Measurements from ENCODE around the gene PACS2.

PACS2 gene

DNA sequence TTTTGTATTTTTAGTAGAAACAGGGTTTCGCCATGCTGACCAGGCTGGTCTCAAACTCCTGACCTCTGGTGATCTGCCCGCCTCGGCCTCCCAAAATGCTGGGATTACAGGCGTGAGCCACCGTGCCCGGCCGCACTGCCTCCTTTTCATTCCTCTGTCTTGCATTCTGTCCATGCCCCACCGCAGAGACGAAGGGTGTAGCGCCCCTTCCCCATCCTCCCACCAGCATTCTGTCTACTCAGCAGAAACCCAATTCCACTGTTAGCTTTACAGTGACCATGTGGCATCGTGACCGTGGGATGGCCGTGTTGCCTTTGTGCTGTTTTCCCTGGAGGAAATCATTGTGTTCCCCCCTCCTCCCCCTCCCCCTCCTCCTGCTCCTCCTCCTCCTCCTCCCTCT, 94.0 kb downstream of the PACS2 start:
- H3K36me3 ChIP-seq (ENCODE audit: insufficient read depth, low read length) = no peaks in the 10 kb centered on the region
- 84% methylated on average over 13 of the region's 13 CpGs for WGBS
- H3K9me3 ChIP-seq (ENCODE audit: insufficient read depth, low read depth, low read length) = peaks cover 15% of the 10 kb centered on the region; the same call in 1 of the 2 replicates
- no peak overlapping the region for H3K4me3 ChIP-seq (ENCODE audit: low read length)
- no peak overlapping the region for H3K27ac ChIP-seq (ENCODE audit: low read depth, low read length)
- H3K4me1 ChIP-seq (ENCODE audit: insufficient read depth, low read length) = 0 out of 2 replicates have a peak, but pooled peaks cover 4% of the 10 kb centered on the region
- H3K27me3 ChIP-seq (ENCODE audit: insufficient read depth, low read length) = peaks cover 47% of the 10 kb centered on the region
- H3K9ac ChIP-seq (ENCODE audit: low read depth, low read length) = no peak overlapping the region

DNA sequence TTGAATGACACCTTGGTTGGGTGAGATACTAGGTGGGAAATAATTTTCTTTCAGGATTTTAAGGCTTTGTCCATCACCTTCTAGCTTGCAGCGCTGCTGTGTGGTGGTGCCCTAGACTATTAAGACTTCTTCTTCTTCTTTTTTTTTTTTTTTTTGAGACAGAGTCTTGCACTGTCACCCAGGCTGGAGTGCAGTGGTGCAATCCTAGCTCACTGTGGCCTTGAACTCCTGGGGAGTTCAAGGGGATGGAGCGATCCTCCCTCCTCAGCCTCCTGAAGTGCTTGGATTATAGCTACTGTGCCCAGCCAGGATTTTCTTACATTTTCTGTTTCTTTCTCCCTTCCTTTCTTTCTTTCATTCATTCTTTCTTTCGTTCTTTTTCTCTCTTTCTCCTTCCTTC, 94.8 kb downstream of the PACS2 start:
- peaks cover 10% of the 10 kb centered on the region; the same call in 1 of the 2 replicates for H3K9me3 ChIP-seq (ENCODE audit: insufficient read depth, low read depth, low read length)

DNA sequence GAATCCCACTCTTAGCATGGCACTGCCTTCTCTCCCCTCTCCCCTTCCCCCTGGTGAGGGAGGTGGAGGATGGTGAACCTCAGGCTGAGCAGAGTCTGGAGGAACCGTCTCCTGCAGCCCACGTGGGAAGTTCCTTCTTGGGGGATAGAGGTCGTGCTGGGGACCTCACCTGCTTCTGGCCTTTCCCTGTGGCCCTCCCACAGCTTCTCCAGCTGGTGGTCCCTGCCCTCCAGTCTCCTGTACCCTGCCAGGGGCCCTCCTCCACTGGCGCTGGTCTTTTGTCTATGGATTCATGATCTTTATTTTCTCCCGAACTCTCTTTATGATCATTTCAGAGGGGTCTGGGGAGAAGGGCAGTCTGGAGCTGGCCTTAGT, 96.1 kb downstream of the PACS2 start:
- Histone ChIP-seq H3K9ac (ENCODE audit: low read depth, low read length) (peak overlapping the region; percentile 37; the same call in 1 of the 2 replicates), H3K4me3 (ENCODE audit: low read length) (peak overlapping the region; percentile 41), H3K36me3 (ENCODE audit: insufficient read depth, low read length) (no peaks in the 10 kb centered on the region), H3K4me1 (ENCODE audit: insufficient read depth, low read length) (0 out of 2 replicates have a peak, but pooled peaks cover 4% of the 10 kb centered on the region), H3K9me3 (ENCODE audit: insufficient read depth, low read depth, low read length) (no peaks in the 10 kb centered on the region), H3K27me3 (ENCODE audit: insufficient read depth, low read length) (peaks cover 60% of the 10 kb centered on the region), H3K27ac (ENCODE audit: low read depth, low read length) (no peak overlapping the region)
- 56% methylated on average over 5 of the region's 5 CpGs for WGBS

More for the DNA sequence above, 94.8 kb downstream of the PACS2 start:
- 92% methylated on average over 3 of the region's 3 CpGs for WGBS
- H3K27ac ChIP-seq (ENCODE audit: low read depth, low read length) = no peak overlapping the region
- H3K4me1 ChIP-seq (ENCODE audit: insufficient read depth, low read length) = 0 out of 2 replicates have a peak, but pooled peaks cover 4% of the 10 kb centered on the region
- H3K36me3 ChIP-seq (ENCODE audit: insufficient read depth, low read length) = no peaks in the 10 kb centered on the region
- no peak overlapping the region for H3K4me3 ChIP-seq (ENCODE audit: low read length)
- H3K9ac ChIP-seq (ENCODE audit: low read depth, low read length) = no peak overlapping the region
- H3K27me3 ChIP-seq (ENCODE audit: insufficient read depth, low read length) = peaks cover 55% of the 10 kb centered on the region

DNA sequence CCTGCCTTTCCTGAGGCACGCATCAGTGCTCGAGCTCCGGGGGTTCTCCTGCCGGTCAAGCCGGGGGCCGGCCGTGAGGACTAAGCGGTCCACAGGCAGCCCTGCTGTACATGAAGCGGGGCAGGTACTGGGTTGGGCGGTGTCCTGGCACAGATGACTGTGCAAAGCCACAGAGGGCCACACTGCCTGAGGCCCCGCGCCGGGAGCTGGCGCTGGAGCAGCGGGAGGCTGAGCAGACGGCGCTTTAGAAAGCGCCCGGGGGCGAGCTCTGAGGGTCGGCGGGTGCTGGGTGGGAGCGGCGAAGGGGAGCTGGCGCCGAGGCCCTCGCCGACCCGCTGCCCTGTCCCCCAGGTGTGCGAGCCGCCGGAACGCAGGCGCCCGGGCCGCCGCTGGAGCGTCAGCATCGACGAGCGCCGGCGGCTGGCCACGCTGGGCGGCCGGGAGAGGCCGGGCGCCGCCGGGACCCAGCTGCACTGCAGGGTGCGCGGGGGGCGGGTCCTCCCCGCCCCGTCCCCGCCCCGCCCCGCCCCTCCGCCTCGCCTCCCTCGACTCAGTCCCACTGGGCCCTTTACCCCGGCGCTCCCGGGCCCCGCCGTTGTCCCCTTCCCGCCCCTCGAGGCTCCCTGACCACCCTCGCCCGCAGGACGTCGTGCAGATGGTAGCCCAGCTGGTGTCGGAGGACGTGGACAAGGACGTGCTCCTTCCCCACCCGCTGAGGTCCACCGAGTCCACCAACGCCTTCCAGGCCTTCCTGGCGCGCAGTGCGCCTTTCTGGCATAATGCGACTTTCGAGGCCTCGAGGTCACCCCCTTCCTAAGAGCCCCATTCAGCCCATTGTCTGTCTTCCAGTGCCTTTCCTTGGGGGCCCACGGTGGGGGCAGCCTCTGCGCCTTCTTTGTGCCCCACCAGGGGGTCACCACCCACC, 96.7 kb downstream of the PACS2 start:
- Histone ChIP-seq H3K4me1 (ENCODE audit: insufficient read depth, low read length) (0 out of 2 replicates have a peak, but pooled peaks cover 4% of the 10 kb centered on the region), H3K9me3 (ENCODE audit: insufficient read depth, low read depth, low read length) (no peaks in the 10 kb centered on the region), H3K27ac (ENCODE audit: low read depth, low read length) (no peak overlapping the region), H3K4me3 (ENCODE audit: low read length) (peak overlapping the region; percentile 41), H3K36me3 (ENCODE audit: insufficient read depth, low read length) (no peaks in the 10 kb centered on the region), H3K9ac (ENCODE audit: low read depth, low read length) (peak overlapping the region; percentile 37; the same call in 1 of the 2 replicates), H3K27me3 (ENCODE audit: insufficient read depth, low read length) (peaks cover 60% of the 10 kb centered on the region)
- WGBS = 13% methylated on average over 80 of the region's 86 CpGs

DNA sequence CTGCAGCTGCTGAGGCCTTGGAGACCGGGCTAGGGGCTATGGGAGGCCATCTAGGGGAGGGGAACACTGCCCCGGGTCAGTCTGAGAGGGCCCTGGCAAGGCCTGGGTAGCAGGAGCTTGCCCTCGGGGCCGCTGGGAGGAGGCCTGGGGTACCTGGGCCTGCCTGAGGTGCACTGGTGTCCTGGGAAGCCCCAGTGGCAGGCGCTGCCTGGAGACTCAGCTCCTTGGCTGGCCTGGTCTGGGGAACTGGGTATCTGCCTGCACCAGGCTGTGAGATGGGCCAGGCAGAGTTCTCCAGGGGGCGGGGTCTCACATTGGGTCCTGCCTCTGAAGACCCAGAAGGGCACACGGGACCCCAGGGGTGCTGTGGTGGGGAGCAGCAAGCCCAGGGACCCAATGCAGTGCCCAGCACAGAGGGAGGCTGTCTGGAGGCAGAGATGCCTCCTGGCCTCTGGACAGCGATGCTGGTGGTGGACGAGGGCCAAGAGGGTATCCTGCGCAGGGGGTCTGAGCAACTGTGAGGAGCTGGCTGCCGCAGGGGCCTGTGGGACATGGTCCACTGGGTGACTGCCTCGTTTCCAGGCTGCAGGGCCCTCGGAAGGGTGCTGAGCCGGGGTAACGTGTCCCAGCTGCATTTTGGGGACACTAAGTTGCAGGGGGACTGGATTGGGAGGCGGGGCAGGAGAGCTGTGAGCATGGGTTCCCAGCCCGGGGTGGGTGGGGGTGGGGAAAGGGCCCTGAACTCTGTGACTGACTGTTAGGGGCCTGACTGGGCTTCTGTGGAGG, 97.6 kb downstream of the PACS2 start:
- no peak overlapping the region for H3K27ac ChIP-seq (ENCODE audit: low read depth, low read length)
- 83% methylated on average over 17 of the region's 17 CpGs for WGBS
- peaks cover 60% of the 10 kb centered on the region for H3K27me3 ChIP-seq (ENCODE audit: insufficient read depth, low read length)
- no peaks in the 10 kb centered on the region for H3K36me3 ChIP-seq (ENCODE audit: insufficient read depth, low read length)
- no peak overlapping the region for H3K4me3 ChIP-seq (ENCODE audit: low read length)
- no peak overlapping the region for H3K9ac ChIP-seq (ENCODE audit: low read depth, low read length)
- no peaks in the 10 kb centered on the region for H3K9me3 ChIP-seq (ENCODE audit: insufficient read depth, low read depth, low read length)
- 0 out of 2 replicates have a peak, but pooled peaks cover 4% of the 10 kb centered on the region for H3K4me1 ChIP-seq (ENCODE audit: insufficient read depth, low read length)

DNA sequence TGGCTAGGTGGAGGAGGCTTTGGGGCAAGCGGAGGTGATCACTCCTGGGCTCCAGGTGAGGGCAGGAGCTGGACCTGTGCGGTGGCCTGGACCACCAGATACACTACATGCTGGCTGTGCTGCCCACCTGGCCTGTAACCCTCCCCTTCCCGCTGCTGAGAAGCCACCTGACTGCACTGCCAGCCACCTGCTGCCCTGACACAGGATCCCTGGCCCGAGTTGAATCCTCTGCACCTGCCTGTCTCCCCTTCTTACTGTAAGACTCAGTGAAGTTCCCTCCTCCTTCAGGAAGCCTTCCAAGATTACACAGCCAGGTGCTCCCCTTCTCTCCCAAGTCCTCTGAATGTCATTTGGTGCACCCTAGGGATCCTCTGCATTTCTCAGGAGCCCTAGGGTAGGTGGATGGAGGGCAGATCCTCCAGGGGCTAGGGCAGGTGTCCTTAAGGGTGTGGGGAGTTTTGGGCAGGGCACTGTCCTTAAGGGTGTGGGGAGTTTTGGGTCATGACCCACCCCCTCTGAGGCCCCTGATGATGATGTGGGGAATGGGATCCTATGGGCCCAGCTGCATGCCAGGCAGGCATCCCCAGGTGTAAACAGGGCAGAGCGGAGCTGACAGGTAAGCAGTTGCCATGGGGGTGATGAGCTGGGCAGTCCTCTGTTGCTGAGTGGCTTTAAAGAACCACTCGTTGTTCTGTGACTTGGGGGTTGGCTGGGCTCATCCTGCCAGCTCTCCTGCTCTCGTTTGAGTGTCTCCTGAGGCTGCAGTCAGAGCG, 98.4 kb downstream of the PACS2 start:
- 87% methylated on average over 8 of the region's 8 CpGs for WGBS
- H3K9me3 ChIP-seq (ENCODE audit: insufficient read depth, low read depth, low read length) = no peaks in the 10 kb centered on the region
- no peak overlapping the region for H3K9ac ChIP-seq (ENCODE audit: low read depth, low read length)
- peaks cover 60% of the 10 kb centered on the region for H3K27me3 ChIP-seq (ENCODE audit: insufficient read depth, low read length)
- H3K27ac ChIP-seq (ENCODE audit: low read depth, low read length) = no peak overlapping the region
- H3K4me3 ChIP-seq (ENCODE audit: low read length) = no peak overlapping the region
- H3K36me3 ChIP-seq (ENCODE audit: insufficient read depth, low read length) = no peaks in the 10 kb centered on the region
- 0 out of 2 replicates have a peak, but pooled peaks cover 4% of the 10 kb centered on the region for H3K4me1 ChIP-seq (ENCODE audit: insufficient read depth, low read length)

DNA sequence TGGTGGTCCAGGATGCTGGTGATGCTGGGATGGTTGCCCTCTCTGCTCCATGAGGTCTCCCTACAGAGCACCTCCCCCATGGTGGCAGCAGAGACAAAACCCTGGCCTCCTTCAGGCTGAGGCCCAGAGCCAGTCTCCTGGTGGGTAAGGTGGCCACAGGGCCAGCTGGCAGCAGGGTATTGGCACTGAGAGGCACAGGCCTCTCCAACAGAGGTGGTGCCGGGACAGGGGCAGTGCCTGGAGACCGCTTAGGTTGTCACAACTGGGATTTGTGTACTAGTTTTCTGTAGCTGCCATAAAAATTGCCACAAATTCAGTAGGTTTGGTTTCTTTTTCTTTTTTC, 99.0 kb downstream of the PACS2 start:
- H3K27ac ChIP-seq (ENCODE audit: low read depth, low read length) = no peak overlapping the region
- WGBS = 96% methylated on average over 2 of the region's 2 CpGs
- H3K36me3 ChIP-seq (ENCODE audit: insufficient read depth, low read length) = no peaks in the 10 kb centered on the region
- H3K9me3 ChIP-seq (ENCODE audit: insufficient read depth, low read depth, low read length) = no peaks in the 10 kb centered on the region
- no peak overlapping the region for H3K9ac ChIP-seq (ENCODE audit: low read depth, low read length)
- H3K27me3 ChIP-seq (ENCODE audit: insufficient read depth, low read length) = peaks cover 60% of the 10 kb centered on the region
- H3K4me1 ChIP-seq (ENCODE audit: insufficient read depth, low read length) = 0 out of 2 replicates have a peak, but pooled peaks cover 4% of the 10 kb centered on the region
- no peak overlapping the region for H3K4me3 ChIP-seq (ENCODE audit: low read length)

DNA sequence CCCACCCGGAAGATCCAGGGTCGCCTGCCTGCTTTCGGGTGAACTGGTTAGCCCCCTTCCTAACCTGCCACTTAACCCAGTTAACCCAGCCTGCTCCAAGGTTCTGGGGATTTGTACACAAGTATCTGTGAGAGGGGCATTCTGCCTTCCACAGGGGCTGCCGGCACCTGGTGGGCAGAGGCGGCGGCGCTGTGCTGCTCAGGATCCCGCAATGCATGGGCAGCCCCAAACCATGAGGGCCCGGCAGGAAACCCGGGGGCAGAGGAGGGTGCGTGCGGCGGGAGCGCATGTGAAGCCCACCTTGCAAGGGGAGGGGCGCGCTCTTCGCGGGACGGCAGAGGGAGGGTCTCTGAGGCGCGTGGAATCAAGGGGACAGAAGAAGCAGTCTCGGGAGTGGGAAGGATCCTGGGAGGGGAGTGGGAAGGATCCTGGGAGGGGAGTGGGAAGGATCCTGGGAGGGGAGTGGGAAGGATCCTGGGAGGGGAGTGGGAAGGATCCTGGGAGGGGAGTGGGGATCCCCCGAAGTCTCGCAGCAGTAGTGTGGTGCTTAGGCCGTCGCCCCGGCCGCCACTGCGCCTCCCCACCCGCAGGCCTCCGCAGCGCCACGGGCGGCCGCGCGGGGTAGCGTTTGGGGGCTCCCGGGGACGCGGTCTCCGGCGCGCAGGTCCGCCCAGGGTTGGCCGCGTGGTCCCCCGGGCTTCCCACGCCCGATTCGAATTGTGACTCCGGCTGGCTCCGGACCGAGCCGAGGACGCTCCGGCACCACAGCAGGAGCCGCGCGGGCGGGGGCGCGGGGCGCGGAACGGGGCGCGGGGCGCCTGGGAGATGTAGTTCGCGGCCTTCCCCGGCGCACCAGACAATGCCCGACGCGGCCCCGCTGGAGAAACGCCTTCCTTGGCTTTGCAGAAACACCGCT, 100.2 kb downstream of the PACS2 start:
- H3K27ac ChIP-seq (ENCODE audit: low read depth, low read length) = no peak overlapping the region
- no peaks in the 10 kb centered on the region for H3K9me3 ChIP-seq (ENCODE audit: insufficient read depth, low read depth, low read length)
- H3K36me3 ChIP-seq (ENCODE audit: insufficient read depth, low read length) = no peaks in the 10 kb centered on the region
- peak overlapping the region; percentile 64 for H3K4me3 ChIP-seq (ENCODE audit: low read length)
- H3K4me1 ChIP-seq (ENCODE audit: insufficient read depth, low read length) = peaks cover 8% of the 10 kb centered on the region; the same call in 1 of the 2 replicates
- 5% methylated on average over 79 of the region's 79 CpGs for WGBS
- peak overlapping the region; percentile 80 for H3K9ac ChIP-seq (ENCODE audit: low read depth, low read length)
- H3K27me3 ChIP-seq (ENCODE audit: insufficient read depth, low read length) = peaks cover 50% of the 10 kb centered on the region

DNA sequence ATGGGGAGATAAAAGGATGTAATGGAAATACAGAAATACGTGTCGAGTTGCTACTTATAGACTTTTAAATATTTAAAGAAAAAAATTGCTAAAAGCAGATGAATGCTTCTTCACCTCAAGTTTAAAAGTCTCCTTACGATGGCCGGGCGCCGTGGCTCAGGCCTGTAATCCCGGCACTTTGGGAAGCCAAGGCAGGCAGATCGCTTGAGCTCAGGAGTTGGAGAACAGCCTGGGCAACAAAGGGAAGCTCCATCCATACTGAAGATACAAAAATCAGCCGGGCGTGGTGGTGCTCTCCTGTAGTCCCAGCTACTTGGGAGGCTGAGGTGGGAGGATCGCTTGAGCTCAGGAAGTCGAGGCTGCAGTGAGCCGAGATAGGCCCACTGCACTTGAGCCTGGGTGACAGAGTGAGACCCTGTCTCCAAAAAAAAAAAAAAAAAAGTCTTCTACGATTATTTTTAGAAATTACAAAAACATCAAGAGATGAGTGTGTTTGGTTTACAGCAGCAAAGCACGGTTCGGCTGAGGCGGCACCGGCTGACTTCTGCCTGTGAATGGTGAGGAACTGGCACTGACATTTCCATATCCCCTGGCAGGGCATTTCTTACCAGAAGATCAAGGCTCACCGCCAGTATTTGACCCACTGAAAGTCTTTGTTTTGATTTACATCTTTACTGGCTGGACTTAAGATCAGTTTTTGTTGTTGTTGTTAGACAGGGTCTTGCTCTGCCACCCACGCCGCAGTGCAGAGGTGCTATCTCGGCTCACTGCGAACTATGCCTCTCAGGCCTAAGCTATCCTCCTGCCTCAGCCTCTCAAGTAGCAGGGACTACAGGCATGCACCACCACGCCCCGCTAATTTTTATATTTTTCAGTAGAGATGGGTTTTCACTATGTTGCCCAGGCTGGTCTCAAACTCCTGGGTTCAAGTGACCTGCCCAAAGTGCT, 101.2 kb downstream of the PACS2 start:
- Histone ChIP-seq H3K4me3 (ENCODE audit: low read length) (peak overlapping the region; percentile 64), H3K9ac (ENCODE audit: low read depth, low read length) (no peak overlapping the region; the same call in 1 of the 2 replicates), H3K27ac (ENCODE audit: low read depth, low read length) (no peak overlapping the region), H3K27me3 (ENCODE audit: insufficient read depth, low read length) (peaks cover 39% of the 10 kb centered on the region), H3K9me3 (ENCODE audit: insufficient read depth, low read depth, low read length) (no peaks in the 10 kb centered on the region), H3K4me1 (ENCODE audit: insufficient read depth, low read length) (peaks cover 7% of the 10 kb centered on the region; the same call in 1 of the 2 replicates), H3K36me3 (ENCODE audit: insufficient read depth, low read length) (no peaks in the 10 kb centered on the region)
- 93% methylated on average over 24 of the region's 25 CpGs for WGBS
